ENCODE data around the gene EYS.

DNA sequence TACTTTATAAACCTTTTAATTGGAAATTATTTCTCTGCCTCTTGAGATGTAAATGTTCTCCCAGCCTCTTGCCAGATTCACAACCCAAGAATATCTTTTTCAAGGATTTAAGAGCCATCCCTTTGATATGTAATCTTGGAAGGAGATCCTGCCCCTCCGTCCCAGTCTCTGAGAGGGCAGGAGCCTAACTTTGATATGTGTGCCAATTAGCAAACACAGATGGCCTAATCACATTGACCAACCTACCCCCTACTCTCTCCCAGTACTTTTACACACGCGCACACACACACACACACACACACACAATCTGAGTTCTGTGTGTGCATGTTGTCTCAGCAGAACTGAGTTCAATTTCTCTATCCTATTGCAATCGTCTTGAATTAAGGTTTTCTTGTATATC, 1447.7 kb downstream of the EYS start:
- no peak for TF ChIP-seq BCL6 (CRISPR knock-in tag; IDR thresholded peaks at IDR 0.05)
- no peak for TF ChIP-seq GTF2F1 (IDR thresholded peaks at IDR 0.05; ENCODE audit: low read length)
- no peak for TF ChIP-seq POGK (CRISPR knock-in tag; conservative IDR thresholded peaks at IDR 0.05)
- no peak for TF ChIP-seq FOXJ3 (CRISPR knock-in tag; IDR thresholded peaks at IDR 0.05; ENCODE audit: borderline replicate concordance)
- TF ChIP-seq ZNF24 (IDR thresholded peaks at IDR 0.05), result no peak
- TF ChIP-seq, protein P1, sequence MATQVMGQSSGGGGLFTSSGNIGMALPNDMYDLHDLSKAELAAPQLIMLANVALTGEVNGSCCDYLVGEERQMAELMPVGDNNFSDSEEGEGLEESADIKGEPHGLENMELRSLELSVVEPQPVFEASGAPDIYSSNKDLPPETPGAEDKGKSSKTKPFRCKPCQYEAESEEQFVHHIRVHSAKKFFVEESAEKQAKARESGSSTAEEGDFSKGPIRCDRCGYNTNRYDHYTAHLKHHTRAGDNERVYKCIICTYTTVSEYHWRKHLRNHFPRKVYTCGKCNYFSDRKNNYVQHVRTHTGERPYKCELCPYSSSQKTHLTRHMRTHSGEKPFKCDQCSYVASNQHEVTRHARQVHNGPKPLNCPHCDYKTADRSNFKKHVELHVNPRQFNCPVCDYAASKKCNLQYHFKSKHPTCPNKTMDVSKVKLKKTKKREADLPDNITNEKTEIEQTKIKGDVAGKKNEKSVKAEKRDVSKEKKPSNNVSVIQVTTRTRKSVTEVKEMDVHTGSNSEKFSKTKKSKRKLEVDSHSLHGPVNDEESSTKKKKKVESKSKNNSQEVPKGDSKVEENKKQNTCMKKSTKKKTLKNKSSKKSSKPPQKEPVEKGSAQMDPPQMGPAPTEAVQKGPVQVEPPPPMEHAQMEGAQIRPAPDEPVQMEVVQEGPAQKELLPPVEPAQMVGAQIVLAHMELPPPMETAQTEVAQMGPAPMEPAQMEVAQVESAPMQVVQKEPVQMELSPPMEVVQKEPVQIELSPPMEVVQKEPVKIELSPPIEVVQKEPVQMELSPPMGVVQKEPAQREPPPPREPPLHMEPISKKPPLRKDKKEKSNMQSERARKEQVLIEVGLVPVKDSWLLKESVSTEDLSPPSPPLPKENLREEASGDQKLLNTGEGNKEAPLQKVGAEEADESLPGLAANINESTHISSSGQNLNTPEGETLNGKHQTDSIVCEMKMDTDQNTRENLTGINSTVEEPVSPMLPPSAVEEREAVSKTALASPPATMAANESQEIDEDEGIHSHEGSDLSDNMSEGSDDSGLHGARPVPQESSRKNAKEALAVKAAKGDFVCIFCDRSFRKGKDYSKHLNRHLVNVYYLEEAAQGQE (IDR thresholded peaks at IDR 0.05; ENCODE audit: borderline replicate concordance in 1 of 2, low read depth in 1 of 2, low read length in 2 of 2), result no peak
- TF ChIP-seq NR1H2 (CRISPR knock-in tag; IDR thresholded peaks at IDR 0.05; ENCODE audit: borderline replicate concordance, low read depth), result no peak
- TF ChIP-seq, protein P2, sequence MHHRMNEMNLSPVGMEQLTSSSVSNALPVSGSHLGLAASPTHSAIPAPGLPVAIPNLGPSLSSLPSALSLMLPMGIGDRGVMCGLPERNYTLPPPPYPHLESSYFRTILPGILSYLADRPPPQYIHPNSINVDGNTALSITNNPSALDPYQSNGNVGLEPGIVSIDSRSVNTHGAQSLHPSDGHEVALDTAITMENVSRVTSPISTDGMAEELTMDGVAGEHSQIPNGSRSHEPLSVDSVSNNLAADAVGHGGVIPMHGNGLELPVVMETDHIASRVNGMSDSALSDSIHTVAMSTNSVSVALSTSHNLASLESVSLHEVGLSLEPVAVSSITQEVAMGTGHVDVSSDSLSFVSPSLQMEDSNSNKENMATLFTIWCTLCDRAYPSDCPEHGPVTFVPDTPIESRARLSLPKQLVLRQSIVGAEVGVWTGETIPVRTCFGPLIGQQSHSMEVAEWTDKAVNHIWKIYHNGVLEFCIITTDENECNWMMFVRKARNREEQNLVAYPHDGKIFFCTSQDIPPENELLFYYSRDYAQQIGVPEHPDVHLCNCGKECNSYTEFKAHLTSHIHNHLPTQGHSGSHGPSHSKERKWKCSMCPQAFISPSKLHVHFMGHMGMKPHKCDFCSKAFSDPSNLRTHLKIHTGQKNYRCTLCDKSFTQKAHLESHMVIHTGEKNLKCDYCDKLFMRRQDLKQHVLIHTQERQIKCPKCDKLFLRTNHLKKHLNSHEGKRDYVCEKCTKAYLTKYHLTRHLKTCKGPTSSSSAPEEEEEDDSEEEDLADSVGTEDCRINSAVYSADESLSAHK (CRISPR knock-in tag; IDR thresholded peaks at IDR 0.05; ENCODE audit: borderline replicate concordance), result no peak
- TF ChIP-seq, protein P3, sequence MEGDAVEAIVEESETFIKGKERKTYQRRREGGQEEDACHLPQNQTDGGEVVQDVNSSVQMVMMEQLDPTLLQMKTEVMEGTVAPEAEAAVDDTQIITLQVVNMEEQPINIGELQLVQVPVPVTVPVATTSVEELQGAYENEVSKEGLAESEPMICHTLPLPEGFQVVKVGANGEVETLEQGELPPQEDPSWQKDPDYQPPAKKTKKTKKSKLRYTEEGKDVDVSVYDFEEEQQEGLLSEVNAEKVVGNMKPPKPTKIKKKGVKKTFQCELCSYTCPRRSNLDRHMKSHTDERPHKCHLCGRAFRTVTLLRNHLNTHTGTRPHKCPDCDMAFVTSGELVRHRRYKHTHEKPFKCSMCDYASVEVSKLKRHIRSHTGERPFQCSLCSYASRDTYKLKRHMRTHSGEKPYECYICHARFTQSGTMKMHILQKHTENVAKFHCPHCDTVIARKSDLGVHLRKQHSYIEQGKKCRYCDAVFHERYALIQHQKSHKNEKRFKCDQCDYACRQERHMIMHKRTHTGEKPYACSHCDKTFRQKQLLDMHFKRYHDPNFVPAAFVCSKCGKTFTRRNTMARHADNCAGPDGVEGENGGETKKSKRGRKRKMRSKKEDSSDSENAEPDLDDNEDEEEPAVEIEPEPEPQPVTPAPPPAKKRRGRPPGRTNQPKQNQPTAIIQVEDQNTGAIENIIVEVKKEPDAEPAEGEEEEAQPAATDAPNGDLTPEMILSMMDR (CRISPR knock-in tag; IDR thresholded peaks at IDR 0.05), result no peak
- TF ChIP-seq CENPT (CRISPR knock-in tag; IDR thresholded peaks at IDR 0.05; ENCODE audit: low read depth), result no peak
- no peak for TF ChIP-seq ISX (CRISPR knock-in tag; conservative IDR thresholded peaks at IDR 0.05)

Data from HepG2 (cell line).